PC-9 (cell line): ENCODE data around the gene CETN2.

Source experiments
- EZH2 ChIP-seq: fragments of 200-600 bp; sonication (generic); IDR thresholded peaks from 2 replicates; pipeline ENCODE4 v1.8.0; 2017; ENCODE audit warnings: antibody characterized with exemption, low read depth
- TF ChIP-seq, protein P1 (sequence below): fragments of 200-600 bp; sonication (generic); conservative IDR thresholded peaks from 2 replicates; pipeline ENCODE4 v1.6.1; 2017; ENCODE audit warnings: mixed run types, antibody characterized with exemption, mild to moderate bottlenecking, moderate library complexity

DNA sequence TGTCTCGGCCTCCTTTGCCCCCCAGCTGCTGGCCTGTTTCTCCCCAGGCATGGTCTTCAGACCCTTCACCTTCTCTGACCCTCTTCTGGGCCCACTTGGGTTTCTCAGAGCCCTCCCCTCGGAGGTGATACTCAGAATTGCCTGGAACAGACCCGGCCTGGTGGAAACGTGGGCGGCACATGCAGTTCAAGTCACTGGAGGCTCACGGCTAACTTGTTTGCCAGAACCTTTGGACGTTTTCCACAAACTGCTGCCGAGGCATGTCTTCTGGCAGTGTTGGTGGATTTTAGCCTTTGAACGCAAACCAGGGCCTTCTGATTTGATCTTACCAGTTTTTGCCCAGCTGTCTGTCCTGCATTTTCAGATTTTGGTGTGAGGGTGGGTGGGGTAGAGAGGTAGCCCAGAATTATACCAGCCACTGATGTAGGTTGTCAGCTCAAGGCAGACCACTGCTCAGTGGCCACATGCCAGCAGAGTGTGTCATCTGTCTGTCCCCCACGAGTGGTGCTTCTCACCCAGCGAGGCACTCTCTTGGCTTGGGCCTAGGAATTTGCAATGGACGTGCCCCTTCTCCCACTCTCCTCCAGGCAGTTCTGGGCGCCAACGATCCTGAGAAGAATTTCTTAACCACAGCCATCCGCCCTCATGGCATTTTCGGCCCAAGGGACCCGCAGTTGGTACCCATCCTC lies 34.8 kb upstream of the CETN2 start:
- TF ChIP-seq, protein P1, sequence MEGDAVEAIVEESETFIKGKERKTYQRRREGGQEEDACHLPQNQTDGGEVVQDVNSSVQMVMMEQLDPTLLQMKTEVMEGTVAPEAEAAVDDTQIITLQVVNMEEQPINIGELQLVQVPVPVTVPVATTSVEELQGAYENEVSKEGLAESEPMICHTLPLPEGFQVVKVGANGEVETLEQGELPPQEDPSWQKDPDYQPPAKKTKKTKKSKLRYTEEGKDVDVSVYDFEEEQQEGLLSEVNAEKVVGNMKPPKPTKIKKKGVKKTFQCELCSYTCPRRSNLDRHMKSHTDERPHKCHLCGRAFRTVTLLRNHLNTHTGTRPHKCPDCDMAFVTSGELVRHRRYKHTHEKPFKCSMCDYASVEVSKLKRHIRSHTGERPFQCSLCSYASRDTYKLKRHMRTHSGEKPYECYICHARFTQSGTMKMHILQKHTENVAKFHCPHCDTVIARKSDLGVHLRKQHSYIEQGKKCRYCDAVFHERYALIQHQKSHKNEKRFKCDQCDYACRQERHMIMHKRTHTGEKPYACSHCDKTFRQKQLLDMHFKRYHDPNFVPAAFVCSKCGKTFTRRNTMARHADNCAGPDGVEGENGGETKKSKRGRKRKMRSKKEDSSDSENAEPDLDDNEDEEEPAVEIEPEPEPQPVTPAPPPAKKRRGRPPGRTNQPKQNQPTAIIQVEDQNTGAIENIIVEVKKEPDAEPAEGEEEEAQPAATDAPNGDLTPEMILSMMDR = no peak
- TF ChIP-seq EZH2 = no peak
